ENCODE measurements around the gene ZNF479. TPM values are rescaled to one million over a fixed set of nuclear protein-coding genes. Genes with fewer than 3 reads are reported as not detected.
"Not testable (repeated sequence)": the region's sequence is repeated elsewhere in the genome, so short reads cannot be mapped to it uniquely, and the experiment has no call there.

Gene ZNF479
- total and polyA plus RNA-seq, 8 donors: 0.09 TPM; not detected in 7

DNA sequence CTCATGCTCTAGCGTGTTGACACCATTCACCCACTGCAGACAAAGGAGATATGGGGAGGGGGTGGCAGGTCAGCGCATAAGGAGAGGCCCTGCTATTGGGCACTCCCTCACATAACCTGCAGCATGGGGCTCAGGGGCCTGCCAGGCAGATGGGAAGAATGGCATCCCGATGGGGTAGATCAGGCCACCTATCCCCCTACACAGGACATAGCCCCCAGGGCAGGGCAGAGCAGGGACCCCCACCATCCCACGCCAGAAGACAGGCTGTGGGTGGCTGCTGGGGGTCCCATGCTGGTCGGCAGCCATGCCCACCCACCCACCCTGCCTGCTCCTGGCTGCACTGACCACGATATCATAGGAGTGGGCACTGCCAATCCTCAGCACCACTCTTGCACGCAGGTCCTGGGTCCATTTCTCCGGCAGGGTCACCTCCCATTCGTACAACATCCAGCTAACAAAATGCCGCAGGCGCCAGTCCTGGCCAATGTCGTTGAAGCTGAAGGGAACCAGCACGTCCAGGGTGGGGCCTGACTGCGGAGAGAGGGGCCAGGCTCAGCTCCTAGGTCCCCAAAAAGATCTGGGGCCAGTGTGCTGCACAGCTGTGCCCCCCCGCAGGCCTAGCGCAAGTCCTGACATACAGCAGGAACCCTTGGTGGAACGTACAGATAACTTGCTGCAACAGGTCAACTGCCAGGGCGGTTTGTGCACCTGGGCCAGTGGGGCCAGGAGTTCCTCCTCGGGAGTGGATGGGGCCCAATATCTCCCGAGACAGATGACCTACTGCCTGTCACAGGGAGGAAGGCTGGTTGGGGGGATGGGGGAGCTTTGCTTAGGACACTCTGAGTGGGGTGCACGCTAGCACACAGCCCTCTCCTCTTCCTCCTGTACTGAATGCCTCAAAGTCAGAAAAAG lies 45.9 kb upstream of the ZNF479 start:
- no peak for ATAC-seq
- TF ChIP-seq, protein P1, sequence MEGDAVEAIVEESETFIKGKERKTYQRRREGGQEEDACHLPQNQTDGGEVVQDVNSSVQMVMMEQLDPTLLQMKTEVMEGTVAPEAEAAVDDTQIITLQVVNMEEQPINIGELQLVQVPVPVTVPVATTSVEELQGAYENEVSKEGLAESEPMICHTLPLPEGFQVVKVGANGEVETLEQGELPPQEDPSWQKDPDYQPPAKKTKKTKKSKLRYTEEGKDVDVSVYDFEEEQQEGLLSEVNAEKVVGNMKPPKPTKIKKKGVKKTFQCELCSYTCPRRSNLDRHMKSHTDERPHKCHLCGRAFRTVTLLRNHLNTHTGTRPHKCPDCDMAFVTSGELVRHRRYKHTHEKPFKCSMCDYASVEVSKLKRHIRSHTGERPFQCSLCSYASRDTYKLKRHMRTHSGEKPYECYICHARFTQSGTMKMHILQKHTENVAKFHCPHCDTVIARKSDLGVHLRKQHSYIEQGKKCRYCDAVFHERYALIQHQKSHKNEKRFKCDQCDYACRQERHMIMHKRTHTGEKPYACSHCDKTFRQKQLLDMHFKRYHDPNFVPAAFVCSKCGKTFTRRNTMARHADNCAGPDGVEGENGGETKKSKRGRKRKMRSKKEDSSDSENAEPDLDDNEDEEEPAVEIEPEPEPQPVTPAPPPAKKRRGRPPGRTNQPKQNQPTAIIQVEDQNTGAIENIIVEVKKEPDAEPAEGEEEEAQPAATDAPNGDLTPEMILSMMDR (IDR thresholded peaks at IDR 0.05): no peak

DNA sequence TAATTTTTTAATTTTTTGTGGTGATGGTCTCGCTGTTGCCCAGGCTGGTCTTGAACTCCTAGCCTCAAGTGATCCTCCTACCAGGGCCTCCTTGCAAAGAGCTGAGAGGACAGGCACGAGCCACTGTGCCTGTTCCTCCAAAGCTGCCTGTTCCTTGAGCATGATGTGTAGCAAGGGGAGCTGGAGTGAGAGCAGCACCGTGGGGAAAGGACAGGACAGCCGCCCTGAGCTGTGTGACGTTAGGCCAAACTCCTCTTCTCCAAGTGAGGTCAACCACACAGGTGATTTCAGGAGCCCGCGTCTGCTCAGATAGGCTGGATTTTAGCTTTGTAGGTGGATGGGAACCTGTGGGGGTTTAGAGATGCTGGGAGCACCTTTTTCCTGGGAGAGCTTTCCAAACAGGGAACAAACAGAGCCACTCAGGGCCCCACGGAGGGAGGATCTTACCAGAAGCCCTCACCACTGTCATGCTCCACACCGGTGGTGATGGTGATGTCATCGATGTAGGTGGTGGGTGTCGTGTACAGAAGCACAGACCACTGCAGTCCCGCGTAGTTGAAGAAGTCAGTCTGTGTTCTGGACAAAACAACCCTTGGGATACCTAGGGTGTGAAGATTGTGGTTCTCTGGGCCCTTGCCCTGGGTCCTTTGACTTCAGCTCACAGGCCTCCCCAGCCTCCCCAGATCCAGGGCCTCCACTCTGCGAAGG lies 44.8 kb upstream of the ZNF479 start:
- no peaks in the 10 kb centered on the region for H3K9me3 ChIP-seq

More for the DNA sequence above, 45.9 kb upstream of the ZNF479 start:
- Histone ChIP-seq H3K27me3 (no peaks in the 10 kb centered on the region), H3K36me3 (no peaks in the 10 kb centered on the region), H3K9me3 (no peaks in the 10 kb centered on the region), H3K4me1 (no peaks in the 10 kb centered on the region), H3K4me3 (no peak overlapping the region), H3K27ac (no peak overlapping the region)
- FAIRE-seq (no peak), DNase-seq (peak in 1 of 6 donors; percentile 49)
- 67 to 73% methylated on average over 21 of the region's 21 CpGs for WGBS, 2 donors
- intact Hi-C loops (cut with DNase I): no loop called here

DNA sequence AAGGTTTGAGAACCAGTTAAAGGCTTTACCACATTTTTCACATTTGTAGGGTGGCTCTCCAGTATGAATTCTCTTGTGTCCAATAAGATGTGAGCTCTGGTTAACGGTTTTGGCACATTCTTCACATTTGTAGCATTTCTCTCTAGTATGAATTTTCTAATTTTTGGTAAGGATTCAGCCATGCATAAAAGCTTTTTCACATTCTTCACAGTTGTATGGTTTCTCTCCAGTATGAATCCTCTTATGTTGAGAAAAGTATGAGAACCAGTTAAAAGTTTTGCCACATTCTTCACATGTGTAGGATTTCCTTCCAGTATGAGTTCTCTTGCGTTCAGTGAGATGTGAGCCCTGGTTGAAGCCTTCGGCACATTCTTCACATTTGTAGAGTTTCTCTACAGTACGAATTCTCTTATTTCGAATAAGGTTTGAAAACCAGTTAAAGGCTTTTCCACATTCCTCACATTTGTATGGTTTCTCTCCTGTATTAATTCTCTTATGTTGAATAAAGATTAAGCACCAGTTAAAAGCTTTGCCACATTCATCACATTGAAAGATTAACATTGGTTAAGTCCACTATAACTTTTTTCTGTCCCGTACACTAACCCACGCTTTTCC lies 33.2 kb upstream of the ZNF479 start:
- FAIRE-seq: no peak
- 61 to 73% methylated on average over 7 of the region's 7 CpGs for WGBS, 2 donors
- DNase-seq: no peak
- no peak overlapping the region for H3K27ac ChIP-seq
- intact Hi-C loops (cut with DNase I): no loop called here
- H3K36me3 ChIP-seq: no peaks in the 10 kb centered on the region
- peaks cover 0 to 3% (median 0%) of the 10 kb centered on the region in 4 donors for H3K9me3 ChIP-seq
- no peaks in the 10 kb centered on the region for H3K4me1 ChIP-seq
- TF ChIP-seq, protein P1 (IDR thresholded peaks at IDR 0.05): no peak
- no peak overlapping the region for H3K4me3 ChIP-seq
- H3K27me3 ChIP-seq: no peaks in the 10 kb centered on the region
- no peak for ATAC-seq

More for the DNA sequence above, 44.8 kb upstream of the ZNF479 start:
- ATAC-seq (no peak), FAIRE-seq (no peak), DNase-seq (no peak)
- WGBS, 2 donors: 67 to 78% methylated on average over 14 of the region's 14 CpGs
- no peaks in the 10 kb centered on the region for H3K4me1 ChIP-seq
- intact Hi-C loops (cut with DNase I): no loop called here
- H3K27ac ChIP-seq: no peak overlapping the region
- TF ChIP-seq, protein P1 (IDR thresholded peaks at IDR 0.05): no peak
- H3K4me3 ChIP-seq: no peak overlapping the region
- H3K36me3 ChIP-seq: no peaks in the 10 kb centered on the region
- no peaks in the 10 kb centered on the region for H3K27me3 ChIP-seq

DNA sequence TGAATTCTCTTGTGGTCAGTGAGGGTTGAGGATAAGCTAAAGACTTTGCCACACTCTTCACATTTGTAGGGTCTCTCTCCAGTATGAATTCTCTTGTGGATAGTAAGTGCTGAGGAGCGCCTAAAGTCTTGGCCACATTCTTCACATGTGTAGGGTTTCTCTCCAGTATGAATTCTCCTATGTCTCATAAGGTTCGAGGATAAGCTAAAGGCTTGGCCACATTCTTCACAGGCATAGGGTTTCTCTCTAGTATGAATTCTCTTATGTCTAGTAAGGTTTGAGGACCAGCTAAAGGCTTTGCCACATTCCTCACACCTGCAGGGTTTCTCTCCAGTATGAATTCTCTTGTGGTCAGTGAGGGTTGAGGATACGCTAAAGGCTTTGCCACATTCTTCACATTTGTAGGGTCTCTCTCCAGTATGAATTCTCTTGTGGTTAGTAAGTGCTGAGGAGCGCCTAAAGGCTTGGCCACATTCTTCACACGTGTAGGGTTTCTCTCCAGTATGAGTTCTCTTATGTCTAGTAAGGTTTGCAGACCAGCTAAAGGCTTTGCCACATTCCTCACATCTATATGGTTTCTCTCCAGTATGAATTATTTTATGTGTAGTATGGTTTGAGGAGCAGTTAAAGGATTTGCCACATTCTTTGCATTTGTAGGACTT lies 12.0 kb downstream of the ZNF479 start:
- H3K4me1 ChIP-seq; FAIRE-seq; H3K27me3 ChIP-seq; intact Hi-C loops (cut with DNase I); H3K36me3 ChIP-seq; DNase-seq; H3K9me3 ChIP-seq; H3K4me3 ChIP-seq; ATAC-seq; H3K27ac ChIP-seq: not testable (repeated sequence)
- 68 to 79% methylated on average over 4 to 5 of the region's 5 CpGs for WGBS, 2 donors

All from pancreas (tissue), 10 donors.